ENCODE results near the gene NAT8L.

The NAT8L gene

DNA sequence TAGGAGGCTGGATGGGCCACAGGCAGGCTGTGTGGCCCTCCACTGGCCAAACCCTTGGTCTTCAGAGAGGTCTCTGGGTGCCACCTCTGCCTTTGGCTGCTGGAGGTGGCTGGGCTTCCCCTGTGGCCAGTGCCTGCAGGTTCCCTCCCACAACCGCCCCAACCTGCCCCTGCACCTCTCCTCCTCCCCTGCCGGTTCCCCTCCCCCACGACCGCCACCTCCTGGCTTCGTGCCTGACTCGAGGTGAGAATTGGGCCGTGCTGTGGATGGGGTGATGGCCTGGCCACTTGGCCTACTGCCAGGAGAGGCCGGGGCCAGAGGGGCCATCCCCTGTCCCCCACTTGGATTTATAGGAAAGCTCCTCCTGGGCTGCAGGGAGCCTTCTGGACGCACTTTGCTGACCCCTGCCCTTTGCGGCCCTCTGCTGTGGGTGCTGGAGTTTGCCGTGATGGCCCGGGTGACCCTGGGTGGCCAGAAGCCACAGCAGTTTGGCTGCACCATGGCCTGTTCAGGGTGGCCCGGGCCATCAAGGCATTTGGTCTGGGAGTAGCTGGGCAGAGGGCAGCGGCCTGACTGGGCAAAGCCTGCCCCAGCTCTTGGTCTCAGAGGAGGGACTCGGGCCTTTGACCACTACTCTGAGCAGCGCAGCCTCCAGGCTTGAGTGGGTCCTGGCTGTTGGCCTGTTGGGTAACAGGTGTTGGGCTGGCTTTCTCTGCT lies 3.8 kb downstream of the NAT8L start:
- TF ChIP-seq, protein P1, sequence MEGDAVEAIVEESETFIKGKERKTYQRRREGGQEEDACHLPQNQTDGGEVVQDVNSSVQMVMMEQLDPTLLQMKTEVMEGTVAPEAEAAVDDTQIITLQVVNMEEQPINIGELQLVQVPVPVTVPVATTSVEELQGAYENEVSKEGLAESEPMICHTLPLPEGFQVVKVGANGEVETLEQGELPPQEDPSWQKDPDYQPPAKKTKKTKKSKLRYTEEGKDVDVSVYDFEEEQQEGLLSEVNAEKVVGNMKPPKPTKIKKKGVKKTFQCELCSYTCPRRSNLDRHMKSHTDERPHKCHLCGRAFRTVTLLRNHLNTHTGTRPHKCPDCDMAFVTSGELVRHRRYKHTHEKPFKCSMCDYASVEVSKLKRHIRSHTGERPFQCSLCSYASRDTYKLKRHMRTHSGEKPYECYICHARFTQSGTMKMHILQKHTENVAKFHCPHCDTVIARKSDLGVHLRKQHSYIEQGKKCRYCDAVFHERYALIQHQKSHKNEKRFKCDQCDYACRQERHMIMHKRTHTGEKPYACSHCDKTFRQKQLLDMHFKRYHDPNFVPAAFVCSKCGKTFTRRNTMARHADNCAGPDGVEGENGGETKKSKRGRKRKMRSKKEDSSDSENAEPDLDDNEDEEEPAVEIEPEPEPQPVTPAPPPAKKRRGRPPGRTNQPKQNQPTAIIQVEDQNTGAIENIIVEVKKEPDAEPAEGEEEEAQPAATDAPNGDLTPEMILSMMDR (IDR thresholded peaks at IDR 0.05; ENCODE audit: unreplicated experiment in 3 of 3), result no peak
- H3K27ac Mint-ChIP-seq, result no peak overlapping the region

DNA sequence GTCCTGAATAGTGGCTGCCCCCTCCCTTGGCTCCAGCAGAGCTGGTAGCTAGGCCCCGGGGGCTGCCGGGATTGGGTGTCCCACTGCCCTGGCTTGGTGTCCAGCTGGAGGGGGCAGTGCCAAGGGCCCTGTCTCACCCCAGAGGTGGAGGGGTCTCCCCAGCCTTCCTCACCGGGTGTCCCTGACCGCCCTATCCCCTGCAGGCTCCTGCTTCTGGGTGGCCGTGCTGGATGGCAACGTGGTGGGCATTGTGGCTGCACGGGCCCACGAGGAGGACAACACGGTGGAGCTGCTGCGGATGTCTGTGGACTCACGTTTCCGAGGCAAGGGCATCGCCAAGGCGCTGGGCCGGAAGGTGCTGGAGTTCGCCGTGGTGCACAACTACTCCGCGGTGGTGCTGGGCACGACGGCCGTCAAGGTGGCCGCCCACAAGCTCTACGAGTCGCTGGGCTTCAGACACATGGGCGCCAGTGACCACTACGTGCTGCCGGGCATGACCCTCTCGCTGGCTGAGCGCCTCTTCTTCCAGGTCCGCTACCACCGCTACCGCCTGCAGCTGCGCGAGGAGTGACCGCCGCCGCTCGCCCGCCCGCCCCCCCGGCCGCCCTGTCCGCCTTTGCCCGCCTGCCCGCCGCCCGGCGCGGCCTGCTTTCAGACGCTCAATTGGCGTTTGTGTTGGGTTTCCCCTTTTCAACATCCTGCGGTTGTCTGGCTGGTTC lies 4.6 kb downstream of the NAT8L start:
- TF ChIP-seq, protein P1 (IDR thresholded peaks at IDR 0.05; ENCODE audit: unreplicated experiment in 3 of 3), result no peak
- no peak overlapping the region for H3K27ac Mint-ChIP-seq
- H3K4me1 Mint-ChIP-seq, result peaks cover 5% of the 10 kb centered on the region
- H3K36me3 Mint-ChIP-seq (ENCODE audit: low read depth), result no peaks in the 10 kb centered on the region
- no peak overlapping the region for H3K4me3 Mint-ChIP-seq
- H3K27me3 Mint-ChIP-seq (ENCODE audit: low read depth), result peaks cover 14% of the 10 kb centered on the region
- H3K9me3 Mint-ChIP-seq, result no peaks in the 10 kb centered on the region

More for the DNA sequence above, 3.8 kb downstream of the NAT8L start:
- H3K36me3 Mint-ChIP-seq (ENCODE audit: low read depth), result no peaks in the 10 kb centered on the region
- H3K4me1 Mint-ChIP-seq, result no peaks in the 10 kb centered on the region
- no peaks in the 10 kb centered on the region for H3K9me3 Mint-ChIP-seq
- H3K27me3 Mint-ChIP-seq (ENCODE audit: low read depth), result peaks cover 9% of the 10 kb centered on the region
- no peak overlapping the region for H3K4me3 Mint-ChIP-seq

DNA sequence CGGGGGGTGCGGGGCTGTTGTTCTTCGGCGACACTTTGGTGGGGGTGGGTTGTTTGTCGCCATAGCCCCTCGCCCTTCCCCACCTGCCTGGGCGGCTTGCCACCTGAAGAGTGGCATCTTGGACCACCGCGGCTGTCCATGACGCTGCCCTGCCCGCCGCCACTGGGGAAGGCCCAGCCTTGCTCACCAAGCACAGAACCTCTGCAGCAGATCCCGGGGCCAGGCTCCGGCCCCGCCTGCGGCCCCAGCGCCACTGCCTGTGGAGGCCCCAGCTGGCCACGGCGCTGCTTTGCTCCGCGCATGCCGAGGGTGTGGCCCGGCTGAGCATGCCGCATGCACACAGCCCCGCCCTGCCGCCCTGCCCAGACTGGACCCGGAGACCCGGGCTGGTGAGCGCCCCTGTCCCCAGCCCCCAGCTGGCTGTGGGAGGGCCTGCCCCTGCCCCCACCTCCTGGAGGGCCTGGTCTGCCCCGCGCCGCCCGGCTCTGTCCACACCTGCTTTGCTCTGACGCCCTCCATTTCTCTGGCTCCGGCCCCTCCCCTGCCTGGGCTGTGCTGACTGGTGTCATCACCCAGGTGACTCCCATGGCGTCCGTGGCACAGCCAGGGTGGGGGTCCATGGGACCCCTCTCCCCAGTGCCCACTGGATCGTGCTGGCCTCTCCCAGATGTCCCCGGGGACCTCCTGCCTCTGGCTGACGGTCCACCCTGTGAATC lies 5.3 kb downstream of the NAT8L start:
- H3K9me3 Mint-ChIP-seq, result no peaks in the 10 kb centered on the region
- H3K27ac Mint-ChIP-seq, result no peak overlapping the region
- H3K4me3 Mint-ChIP-seq, result no peak overlapping the region
- H3K27me3 Mint-ChIP-seq (ENCODE audit: low read depth), result peaks cover 14% of the 10 kb centered on the region
- H3K4me1 Mint-ChIP-seq, result peaks cover 5% of the 10 kb centered on the region
- TF ChIP-seq, protein P1 (IDR thresholded peaks at IDR 0.05; ENCODE audit: unreplicated experiment in 3 of 3), result no peak
- no peaks in the 10 kb centered on the region for H3K36me3 Mint-ChIP-seq (ENCODE audit: low read depth)

DNA sequence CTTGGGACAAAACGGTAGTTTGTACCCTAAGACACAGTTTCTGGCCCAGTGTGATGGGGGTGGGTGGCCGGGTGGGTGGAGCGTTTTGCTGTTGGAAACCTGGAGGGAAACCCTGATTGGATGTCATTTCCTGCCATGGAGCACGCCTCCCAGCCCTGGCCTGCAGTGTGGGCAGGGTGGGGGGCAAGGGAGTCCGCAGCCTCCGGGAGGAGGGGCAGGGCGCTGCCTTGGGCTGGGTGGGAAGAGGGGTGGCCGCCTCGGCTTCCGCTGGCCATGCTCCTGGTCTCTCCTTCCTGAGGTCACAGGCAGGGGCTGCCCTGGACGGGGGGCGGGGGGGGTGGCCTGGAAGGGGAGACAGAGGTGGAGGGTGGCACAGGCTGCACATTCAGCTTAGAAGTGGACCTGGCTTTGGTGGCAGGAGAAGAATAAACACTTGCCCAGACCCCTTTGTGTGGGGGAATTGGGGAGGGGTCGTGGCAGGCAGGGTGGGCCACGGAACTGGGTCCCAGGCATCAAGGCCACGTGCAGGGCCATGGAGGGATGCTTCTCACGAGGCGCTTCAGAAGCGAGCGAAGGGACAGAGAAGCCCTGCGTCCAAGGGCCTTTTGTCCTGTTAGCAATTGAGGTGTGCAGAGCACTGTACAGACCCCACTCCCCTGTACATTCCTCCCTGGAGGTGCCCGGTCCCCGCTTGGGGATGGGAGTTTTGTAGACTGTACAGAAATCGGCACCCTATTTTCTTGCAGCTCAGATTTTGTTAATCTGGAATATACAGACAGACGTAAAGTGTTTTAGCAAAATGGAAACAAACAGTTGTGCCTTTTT lies 6.2 kb downstream of the NAT8L start:
- Mint-ChIP-seq H3K36me3 (ENCODE audit: low read depth) (no peaks in the 10 kb centered on the region), H3K9me3 (no peaks in the 10 kb centered on the region), H3K27ac (no peak overlapping the region), H3K4me3 (no peak overlapping the region), H3K4me1 (peaks cover 5% of the 10 kb centered on the region), H3K27me3 (ENCODE audit: low read depth) (peaks cover 14% of the 10 kb centered on the region)
- TF ChIP-seq, protein P1 (IDR thresholded peaks at IDR 0.05; ENCODE audit: unreplicated experiment in 3 of 3), result no peak

DNA sequence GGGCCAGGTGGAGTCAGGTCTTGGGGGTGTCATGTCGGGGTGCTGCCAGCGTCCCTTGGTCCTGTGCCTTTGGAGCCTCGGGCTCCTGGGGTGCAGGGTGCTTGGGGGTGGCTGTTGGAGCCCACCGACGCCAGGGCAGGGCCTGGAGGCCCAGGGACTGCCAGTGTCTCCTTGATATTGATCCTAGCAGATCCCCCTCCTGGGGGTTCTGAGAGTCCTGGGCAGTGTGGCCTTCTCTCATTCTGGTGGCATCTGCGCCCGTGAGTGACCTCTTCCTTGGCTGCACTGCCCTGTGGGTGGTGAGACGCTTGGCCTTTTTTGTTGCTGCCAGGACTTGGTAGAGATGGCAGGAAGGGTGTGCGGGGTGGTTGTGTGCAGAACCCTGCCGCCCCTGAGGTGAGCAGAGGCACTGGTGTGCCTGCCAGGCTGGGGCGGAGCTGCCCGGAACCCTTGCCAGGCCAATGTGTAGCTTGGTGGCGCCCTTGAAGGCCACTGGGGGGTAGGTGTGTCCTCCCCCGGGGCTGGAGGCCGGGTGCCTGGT lies 7.0 kb downstream of the NAT8L start:
- no peaks in the 10 kb centered on the region for H3K9me3 Mint-ChIP-seq
- TF ChIP-seq, protein P1 (IDR thresholded peaks at IDR 0.05; ENCODE audit: unreplicated experiment in 3 of 3), result no peak
- no peak overlapping the region for H3K27ac Mint-ChIP-seq
- no peaks in the 10 kb centered on the region for H3K36me3 Mint-ChIP-seq (ENCODE audit: low read depth)
- H3K4me1 Mint-ChIP-seq, result peaks cover 5% of the 10 kb centered on the region
- peaks cover 14% of the 10 kb centered on the region for H3K27me3 Mint-ChIP-seq (ENCODE audit: low read depth)
- H3K4me3 Mint-ChIP-seq, result no peak overlapping the region
